Adipose tissue (tissue), 3 donors: Measurements from ENCODE around the gene AP1AR. TPM values are rescaled to one million over a fixed set of nuclear protein-coding genes. Genes with fewer than 3 reads are reported as not detected.
"Not testable (repeated sequence)": the region's sequence is repeated elsewhere in the genome, so short reads cannot be mapped to it uniquely, and the experiment has no call there.

Experiments used
- H3K27ac ChIP-seq: one replicate; pipeline ENCODE4 v1.5.1; 2013; ENCODE audit warnings: low read depth, low read length
- WGBS, 3 donors: extraction: QIAGEN DNeasy Blood & Tissue Kit; methylation state at CpG; one replicate each; pipeline ENCODE4 v1.1.7; 2013; 5-methylcytosine and 5-hydroxymethylcytosine counted together
- polyA plus RNA-seq, 3 donors: library from polyadenylated mRNA; stranded (reverse); fragments of 200-250 nt; gene quantifications; one replicate each; pipeline ENCODE4 v1.2.3, GENCODE V29; 2013
- donor health status: healthy with polysubstance abuse.
- donor health status: Bipolar disorder and iron deficiency.
- donor health status: healthy.

Gene AP1AR
- 1 to 10 TPM; 4.7 to 9.4 (median 9.2) TPM for polyA plus RNA-seq

DNA sequence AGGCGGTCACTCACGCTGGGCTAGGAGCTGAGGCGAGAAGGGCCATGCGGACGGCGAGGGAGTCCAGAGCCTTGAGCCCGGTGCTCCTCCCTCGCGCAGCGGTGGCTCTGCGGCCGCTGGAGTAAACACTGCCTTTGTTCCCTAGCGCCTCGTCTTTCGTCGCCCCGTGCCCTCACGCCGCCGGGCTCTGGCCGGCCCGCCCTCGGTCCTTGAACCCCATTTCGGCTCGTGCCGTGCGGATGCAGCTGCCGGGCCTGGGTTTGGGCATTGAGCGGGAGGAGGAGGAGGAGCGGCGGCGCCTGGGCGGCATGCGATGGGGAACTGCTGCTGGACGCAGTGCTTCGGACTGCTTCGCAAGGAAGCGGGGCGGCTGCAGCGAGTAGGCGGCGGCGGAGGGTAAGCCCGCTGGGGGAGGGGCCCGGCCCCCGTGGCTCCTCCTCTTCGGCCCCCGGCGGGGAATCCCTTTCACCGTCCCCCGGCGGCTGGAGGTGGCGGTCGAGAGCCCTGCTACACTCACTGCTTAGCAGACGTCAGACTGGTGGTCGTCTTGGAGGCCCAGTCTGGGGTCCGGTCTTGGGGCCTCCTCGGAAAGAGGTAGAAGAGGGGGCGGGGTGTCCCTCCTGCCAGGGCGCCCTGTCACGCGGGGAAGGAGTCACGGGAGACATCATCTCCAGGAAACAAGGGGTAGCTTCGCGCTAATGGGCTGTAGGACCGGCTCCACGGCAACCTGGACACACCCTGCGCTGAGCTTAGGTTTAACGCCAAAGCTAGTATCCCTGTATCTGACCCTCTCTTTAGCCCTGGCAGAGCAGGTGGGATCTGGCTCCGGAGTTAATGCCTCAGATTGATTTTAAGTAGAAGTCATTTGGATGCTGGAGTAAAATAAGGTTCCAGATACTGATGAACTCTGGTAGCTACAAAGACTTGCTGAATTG is at the start of gene AP1AR:
AP1AR (plus strand) TSS at position 9 of the 935 bp plus-strand sequence; CDS start at position 314, 305 bp downstream.
- H3K27ac ChIP-seq, result peak within 1 kb of the TSS; percentile 55
- WGBS, 3 donors, result 0 to 1% (median 0%) methylated on average over 45 to 70 of the region's 70 CpGs

GRCh38 chr4:112182604-112183003 is 49.0 kb upstream of the AP1AR start:
- 42 to 78% (median 77%) methylated on average over 3 of the region's 3 CpGs for WGBS, 3 donors
- no peak overlapping the region for H3K27ac ChIP-seq

- WGBS, 3 donors, result 54 to 83% (median 58%) methylated on average over 2 of the region's 2 CpGs
- H3K27ac ChIP-seq, result no peak overlapping the region
Measured at GRCh38 chr4:112183252-112183651, 48.3 kb upstream of the AP1AR start.

DNA sequence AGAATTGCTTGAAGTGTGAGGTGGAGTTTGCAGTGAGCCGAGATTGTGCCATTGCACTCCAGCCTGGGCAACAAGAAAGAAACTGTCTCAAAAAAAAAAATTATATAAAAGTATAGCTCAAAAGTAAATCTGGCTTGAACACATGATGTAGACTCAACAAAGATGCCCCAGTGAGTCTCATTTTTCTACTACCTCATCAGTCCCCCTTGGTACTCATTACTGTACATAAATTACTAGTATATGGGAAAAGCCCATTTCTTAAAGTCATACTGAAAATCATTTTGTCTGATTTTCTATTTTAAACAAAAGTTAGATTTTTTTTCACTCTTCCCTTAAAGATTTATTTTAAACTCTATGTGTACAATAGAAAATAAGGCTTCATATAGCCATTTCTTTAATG is 47.1 kb upstream of the AP1AR start:
- 91 to 100% (median 100%) methylated on average over 1 of the region's 1 CpG for WGBS, 3 donors
- H3K27ac ChIP-seq, result no peak overlapping the region

DNA sequence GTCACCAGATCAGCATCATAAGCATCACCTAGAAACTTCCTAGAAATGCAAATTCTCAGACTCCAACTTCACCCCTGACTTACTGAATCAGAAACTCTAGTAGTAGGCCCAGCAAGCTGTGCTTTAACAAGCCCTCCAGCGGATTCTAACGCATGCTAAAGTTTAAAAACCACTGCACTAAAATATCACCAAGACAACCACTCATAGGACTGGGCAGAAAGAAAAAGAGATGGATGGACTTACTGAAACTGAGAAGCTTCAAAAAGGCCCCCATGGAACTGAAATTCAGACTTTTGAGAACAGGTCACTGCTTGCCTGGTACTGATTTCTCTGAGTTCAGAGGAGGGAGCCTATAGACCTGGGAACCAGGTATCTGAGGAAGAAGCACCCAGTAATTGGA is 46.3 kb upstream of the AP1AR start:
- H3K27ac ChIP-seq, result no peak overlapping the region
- WGBS, 3 donors, result 98 to 99% (median 98%) methylated on average over 2 of the region's 2 CpGs

DNA sequence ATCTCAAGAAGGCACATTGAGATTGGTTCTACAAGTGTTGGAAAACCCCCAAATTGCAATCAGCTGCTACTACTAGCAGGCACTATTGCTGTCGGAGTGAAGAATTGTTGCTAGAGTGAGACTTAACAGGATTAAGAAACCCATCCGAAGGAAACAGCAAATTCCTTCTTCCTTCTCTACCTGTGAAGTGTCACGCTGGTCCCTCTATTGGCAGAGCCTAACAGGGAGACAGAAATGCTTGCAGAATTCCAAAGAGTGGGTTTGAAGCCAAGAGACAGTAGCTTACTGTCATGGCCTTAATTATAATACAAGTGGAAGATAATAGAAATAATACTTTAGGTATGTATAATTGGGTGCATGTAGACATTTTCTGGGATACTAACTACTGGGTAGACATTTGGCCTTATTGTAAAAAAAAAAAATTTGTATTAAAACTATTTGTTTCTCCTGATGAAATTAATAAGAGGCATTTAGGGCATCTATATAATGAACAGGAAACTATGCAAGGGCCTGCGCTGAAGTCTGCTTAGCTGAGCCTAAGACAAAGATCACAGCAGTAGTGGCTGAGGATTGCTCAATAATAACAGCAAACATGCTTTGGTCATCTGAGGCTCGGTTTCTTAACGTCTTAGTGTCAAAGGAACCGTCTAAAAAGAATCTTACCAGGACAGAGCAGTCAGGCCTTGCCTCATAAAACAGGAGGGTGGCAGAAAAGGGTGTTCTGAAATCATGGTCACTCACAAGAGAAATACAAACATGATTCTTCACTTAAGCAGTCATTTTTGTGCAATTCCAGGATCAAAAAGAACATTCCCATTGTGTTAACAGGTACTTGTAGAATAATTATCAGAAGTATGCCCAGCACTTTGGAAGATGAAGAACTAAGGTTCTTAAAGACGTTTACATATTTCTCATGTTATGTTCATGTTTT is 45.6 kb upstream of the AP1AR start:
- no peak overlapping the region for H3K27ac ChIP-seq
- 47 to 72% (median 60%) methylated on average over 8 of the region's 8 CpGs for WGBS, 3 donors

DNA sequence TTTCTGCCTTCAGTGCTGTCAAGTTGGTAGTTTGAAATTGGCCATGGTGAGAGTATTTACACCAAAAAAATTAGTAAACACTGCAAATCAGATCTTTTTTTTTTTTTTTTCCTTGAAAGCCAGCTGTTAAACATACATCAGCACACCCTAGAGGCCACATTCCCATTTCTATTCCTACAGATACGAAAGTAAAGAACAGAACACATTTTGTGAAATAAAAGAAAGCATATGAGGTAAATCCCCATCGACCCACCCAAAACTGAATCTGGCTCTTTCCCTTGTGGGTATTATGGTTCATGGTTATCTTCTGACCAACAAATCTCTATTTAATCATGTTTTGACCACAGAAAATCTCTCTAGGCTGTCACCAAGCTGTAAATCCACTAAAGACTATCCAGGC is 41.8 kb upstream of the AP1AR start:
- 43 to 69% (median 68%) methylated on average over 2 of the region's 2 CpGs for WGBS, 3 donors
- no peak overlapping the region for H3K27ac ChIP-seq

DNA sequence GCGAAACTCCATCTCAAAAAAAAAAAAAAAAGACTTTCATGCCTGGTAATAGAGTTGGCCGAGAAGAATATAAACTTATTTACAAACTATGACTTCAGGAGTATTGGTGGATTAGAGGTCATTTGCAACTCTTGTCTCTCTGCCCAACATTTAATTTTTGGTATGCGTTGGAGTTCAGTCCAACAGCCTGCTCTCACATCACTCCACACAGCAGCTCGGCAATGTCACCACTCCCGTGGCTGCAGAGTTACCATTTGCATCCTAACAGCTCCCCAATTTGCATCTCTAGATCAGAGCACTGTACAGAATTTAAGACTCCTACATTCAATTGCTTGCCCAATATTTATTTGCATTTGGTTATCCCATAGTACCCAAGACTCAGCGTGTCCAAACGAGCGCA is 40.9 kb upstream of the AP1AR start:
- 87 to 93% (median 90%) methylated on average over 8 of the region's 8 CpGs for WGBS, 3 donors

GRCh38 chr4:112196461-112196860 is 35.1 kb upstream of the AP1AR start:
- no peak overlapping the region for H3K27ac ChIP-seq
- 62 to 76% (median 69%) methylated on average over 1 of the region's 1 CpG for WGBS, 3 donors

More for the DNA sequence above, 40.9 kb upstream of the AP1AR start:
- H3K27ac ChIP-seq, result no peak overlapping the region

DNA sequence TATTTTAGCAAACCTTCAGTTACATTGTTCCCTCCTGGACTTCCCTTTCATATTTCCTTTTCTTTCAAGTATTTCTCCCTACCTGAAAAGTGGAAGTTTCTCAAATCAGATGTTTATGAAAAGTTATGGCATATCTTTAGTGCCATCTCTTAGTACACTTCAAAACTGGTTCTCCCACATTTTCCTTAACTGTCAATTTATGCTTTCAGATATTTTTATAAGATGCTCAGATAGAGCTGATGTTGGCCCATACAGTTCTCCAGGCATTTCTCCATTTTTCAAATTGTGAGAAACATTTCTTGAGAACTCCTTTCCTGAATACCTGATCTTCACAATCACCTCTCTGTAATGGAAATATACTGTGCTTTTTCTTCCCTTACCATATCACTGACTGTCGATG is 32.5 kb upstream of the AP1AR start:
- 74 to 90% (median 87%) methylated on average over 1 of the region's 1 CpG for WGBS, 3 donors
- H3K27ac ChIP-seq, result no peak overlapping the region

DNA sequence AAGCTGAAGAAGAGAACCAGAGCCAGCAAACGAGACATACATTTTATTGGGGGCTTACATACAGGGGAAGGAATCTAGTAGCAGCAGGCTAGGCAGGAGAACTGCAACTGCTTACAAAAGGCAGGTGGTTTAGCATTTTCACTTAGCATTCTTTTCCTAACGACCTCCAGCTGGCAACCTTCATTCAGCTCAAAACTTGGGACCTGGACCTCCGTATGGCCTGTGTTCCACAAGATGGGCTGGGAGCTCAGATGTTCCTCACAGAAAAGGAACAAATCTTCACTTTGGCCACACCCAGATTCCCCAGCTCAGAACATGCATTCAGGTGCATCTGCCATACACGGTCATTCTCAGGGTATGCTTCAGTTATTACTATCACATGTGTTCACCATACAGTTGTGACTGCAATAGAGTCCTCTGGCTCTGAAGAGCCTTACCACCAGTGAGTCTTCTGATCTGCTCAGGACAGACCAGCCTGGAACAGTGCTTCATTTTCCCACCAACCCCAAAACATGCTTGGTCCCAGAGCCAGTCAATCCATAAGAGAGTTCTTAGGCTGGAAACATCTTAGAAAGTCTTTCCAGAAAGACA is 29.6 kb upstream of the AP1AR start:
- WGBS, 3 donors, result 75 to 79% (median 76%) methylated on average over 4 of the region's 4 CpGs
- no peak overlapping the region for H3K27ac ChIP-seq

GRCh38 chr4:112203593-112203992 is 28.0 kb upstream of the AP1AR start:
- WGBS, 3 donors, result 85 to 94% (median 93%) methylated on average over 1 of the region's 1 CpG
- H3K27ac ChIP-seq, result no peak overlapping the region

- 71 to 82% (median 77%) methylated on average over 2 of the region's 2 CpGs for WGBS, 3 donors
Measured at GRCh38 chr4:112206431-112206830, 25.2 kb upstream of the AP1AR start.

DNA sequence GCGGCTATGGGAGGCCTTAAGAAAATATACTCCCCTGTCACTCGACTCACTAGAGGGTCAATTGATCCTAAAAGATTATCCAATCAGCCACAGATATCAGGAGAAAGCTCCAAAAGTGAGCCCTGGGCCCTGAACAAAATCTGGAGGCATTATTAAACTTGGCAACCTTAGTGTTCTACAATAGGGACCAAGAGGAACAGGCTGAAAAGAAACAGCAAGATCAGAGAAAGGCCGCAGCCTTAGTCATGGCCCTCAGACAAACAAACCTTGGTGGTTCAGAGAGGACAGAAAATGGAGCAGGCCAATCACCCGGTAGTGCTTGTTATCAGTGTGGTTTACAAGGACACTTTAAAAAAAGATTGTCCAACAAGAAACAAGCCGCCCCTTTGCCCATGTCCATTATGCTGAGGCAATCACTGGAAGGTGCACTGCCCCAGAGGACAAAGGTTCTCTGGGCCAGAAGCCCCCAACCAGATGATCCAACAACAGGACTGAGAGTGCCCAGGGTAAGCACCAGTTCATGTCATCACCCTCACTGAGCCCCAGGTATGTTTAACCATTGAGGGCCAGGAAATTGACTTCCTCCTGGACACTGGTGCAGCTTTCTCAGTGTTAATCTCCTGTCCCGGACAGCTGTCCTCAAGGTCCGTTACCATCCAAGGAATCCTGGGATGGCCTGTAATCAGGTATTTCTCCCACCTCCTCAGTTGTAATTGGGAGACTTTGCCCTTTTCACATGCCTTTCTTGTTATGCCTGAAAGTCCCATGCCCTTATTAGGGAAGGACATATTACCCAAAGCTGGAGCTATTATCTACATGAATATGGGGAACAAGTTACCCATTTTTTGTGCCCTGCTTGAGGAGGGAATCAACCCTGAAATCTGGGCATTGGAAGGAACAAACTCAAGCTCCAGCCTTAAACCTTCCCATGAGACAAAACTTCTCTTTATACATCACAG is 23.2 kb upstream of the AP1AR start:
- WGBS, 3 donors, result 75 to 87% (median 80%) methylated on average over 7 of the region's 7 CpGs
- not testable (repeated sequence) for H3K27ac ChIP-seq

More at GRCh38 chr4:112206431-112206830, 25.2 kb upstream of the AP1AR start:
- H3K27ac ChIP-seq, result no peak overlapping the region

GRCh38 chr4:112210777-112211176 is 20.8 kb upstream of the AP1AR start:
- WGBS, 3 donors, result 71 to 79% (median 74%) methylated on average over 1 of the region's 1 CpG

GRCh38 chr4:112213091-112213490 is 18.5 kb upstream of the AP1AR start:
- 80 to 83% (median 80%) methylated on average over 2 of the region's 2 CpGs for WGBS, 3 donors
- H3K27ac ChIP-seq, result no peak overlapping the region

More at GRCh38 chr4:112210777-112211176, 20.8 kb upstream of the AP1AR start:
- no peak overlapping the region for H3K27ac ChIP-seq

GRCh38 chr4:112213856-112214255 is 17.7 kb upstream of the AP1AR start:
- H3K27ac ChIP-seq, result no peak overlapping the region
- WGBS, 3 donors, result 68 to 83% (median 72%) methylated on average over 3 of the region's 3 CpGs
